ENCODE data around the gene PGK2. TPM values are rescaled to one million over a fixed set of nuclear protein-coding genes. Genes with fewer than 3 reads are reported as not detected.

Gene PGK2
- total RNA-seq = not detected in 3 replicates

DNA sequence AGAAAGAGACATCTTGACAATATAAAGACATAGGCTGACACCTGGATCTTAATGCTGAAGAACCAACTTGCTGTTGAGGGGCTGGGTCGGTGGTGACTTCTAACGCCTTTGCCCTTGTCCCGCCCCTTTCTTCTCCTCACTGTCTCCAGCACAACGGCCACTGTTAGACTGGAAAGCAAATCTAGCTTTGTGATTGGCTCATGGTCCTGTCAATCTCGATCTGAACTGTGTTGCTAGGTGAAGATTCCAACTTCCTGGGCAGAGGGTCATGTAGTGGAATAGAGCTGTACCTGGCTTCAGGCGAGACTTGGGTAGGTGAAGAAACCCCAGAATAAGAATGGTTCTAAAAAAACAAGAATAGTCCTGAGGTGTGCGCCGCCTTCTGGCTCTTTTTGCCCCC is at the start of gene PGK2:
TSS of gene PGK2 (minus strand) at position 110 of the 400 bp plus-strand sequence. CDS start at position 12, 98 bp downstream.
- Mint-ChIP-seq H3K4me3 (no peak within 1 kb of the TSS), H3K27me3 (ENCODE audit: low read depth) (no peaks in the 10 kb centered on the region), H3K27ac (no peak within 1 kb of the TSS), H3K4me1 (no peaks in the 10 kb centered on the region), H3K9me3 (peaks cover 16% of the 10 kb centered on the region), H3K36me3 (no peaks in the 10 kb centered on the region)
- TF ChIP-seq, protein P1, sequence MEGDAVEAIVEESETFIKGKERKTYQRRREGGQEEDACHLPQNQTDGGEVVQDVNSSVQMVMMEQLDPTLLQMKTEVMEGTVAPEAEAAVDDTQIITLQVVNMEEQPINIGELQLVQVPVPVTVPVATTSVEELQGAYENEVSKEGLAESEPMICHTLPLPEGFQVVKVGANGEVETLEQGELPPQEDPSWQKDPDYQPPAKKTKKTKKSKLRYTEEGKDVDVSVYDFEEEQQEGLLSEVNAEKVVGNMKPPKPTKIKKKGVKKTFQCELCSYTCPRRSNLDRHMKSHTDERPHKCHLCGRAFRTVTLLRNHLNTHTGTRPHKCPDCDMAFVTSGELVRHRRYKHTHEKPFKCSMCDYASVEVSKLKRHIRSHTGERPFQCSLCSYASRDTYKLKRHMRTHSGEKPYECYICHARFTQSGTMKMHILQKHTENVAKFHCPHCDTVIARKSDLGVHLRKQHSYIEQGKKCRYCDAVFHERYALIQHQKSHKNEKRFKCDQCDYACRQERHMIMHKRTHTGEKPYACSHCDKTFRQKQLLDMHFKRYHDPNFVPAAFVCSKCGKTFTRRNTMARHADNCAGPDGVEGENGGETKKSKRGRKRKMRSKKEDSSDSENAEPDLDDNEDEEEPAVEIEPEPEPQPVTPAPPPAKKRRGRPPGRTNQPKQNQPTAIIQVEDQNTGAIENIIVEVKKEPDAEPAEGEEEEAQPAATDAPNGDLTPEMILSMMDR (IDR thresholded peaks at IDR 0.05; ENCODE audit: unreplicated experiment) = no peak
- DNase-seq (ENCODE audit: low spot score in 2 of 2, unreplicated experiment in 2 of 2) = no peak

DNA sequence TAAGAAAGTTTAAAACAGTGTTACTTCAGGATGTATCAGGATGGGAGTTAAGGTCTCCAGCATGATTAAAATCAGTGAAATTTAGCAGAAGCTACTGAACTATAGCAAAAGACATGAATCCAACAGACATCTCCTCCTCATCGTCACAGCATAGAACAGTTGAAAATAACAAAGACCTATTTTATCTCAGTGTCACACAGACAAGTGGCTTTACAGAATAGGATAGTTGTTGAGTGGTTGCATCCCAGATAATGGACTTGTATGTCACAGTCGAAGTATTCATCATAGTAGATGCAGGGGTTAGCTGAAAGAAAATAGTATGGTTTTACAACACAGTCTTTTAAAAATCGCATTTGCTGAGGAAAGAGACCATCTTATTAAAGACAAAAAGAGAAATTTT is 48.1 kb upstream of the PGK2 start:
- H3K4me1 Mint-ChIP-seq = peaks cover 3% of the 10 kb centered on the region
- H3K36me3 Mint-ChIP-seq = no peaks in the 10 kb centered on the region
- no peak for DNase-seq (ENCODE audit: low spot score in 2 of 2, unreplicated experiment in 2 of 2)
- no peak overlapping the region for H3K27ac Mint-ChIP-seq
- no peak overlapping the region for H3K4me3 Mint-ChIP-seq
- TF ChIP-seq, protein P1 (IDR thresholded peaks at IDR 0.05; ENCODE audit: unreplicated experiment) = no peak
- no peaks in the 10 kb centered on the region for H3K9me3 Mint-ChIP-seq
- no peaks in the 10 kb centered on the region for H3K27me3 Mint-ChIP-seq (ENCODE audit: low read depth)

DNA sequence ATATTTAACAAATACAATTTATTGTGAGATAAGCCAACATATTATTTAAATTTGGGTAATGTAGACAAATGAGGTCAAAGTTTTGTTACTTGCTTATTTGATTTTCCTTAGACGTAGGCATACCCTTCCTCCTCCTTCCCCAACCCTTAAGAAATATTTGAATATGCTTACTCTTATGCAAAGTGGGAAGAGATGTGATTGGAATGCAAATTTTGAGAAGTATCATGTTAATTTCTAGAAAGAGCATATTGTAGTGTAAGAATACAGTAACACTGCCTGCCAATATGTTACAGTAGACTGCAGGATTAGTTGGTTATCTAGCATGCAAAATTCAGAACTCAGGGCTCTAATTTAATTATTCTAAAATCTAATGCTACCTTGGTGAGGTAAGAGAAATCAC is 46.3 kb upstream of the PGK2 start:
- H3K27ac Mint-ChIP-seq = no peak overlapping the region
- H3K36me3 Mint-ChIP-seq = no peaks in the 10 kb centered on the region
- TF ChIP-seq, protein P1 (IDR thresholded peaks at IDR 0.05; ENCODE audit: unreplicated experiment) = no peak
- no peak overlapping the region for H3K4me3 Mint-ChIP-seq
- H3K9me3 Mint-ChIP-seq = no peaks in the 10 kb centered on the region
- no peak for DNase-seq (ENCODE audit: low spot score in 2 of 2, unreplicated experiment in 2 of 2)
- H3K27me3 Mint-ChIP-seq (ENCODE audit: low read depth) = no peaks in the 10 kb centered on the region
- peaks cover 3% of the 10 kb centered on the region for H3K4me1 Mint-ChIP-seq

DNA sequence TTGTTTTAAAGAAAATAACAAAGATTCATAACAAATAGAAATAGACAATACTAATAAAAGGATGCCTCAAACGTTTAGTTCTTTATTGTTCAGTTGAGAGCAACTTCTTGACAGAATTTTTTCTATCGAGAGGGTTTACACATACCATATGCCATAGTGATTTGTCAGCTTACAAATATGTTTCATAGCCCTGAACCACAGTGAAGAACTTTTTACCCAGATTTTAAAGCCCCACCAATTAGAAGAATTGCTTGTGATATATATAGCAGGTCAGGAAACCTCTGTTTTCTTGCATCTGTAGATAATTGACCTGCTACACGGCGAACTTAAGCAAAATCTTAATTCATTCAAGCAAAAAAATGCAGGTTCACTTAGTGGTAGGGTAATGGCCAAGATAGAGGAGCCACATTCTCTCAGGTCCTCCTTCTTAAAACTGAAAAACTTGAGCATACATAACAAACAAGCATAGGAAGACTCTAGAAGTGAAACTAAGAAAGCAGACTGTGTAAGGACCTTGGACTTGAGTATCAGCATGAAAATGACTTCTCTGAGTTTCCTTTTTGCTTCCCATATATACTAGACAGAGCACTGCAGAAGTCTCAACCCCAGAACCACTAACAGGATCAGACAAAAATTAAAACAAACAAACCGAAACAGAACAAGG is 39.8 kb upstream of the PGK2 start:
- no peaks in the 10 kb centered on the region for H3K27me3 Mint-ChIP-seq (ENCODE audit: low read depth)
- no peak for DNase-seq (ENCODE audit: low spot score in 2 of 2, unreplicated experiment in 2 of 2)
- H3K9me3 Mint-ChIP-seq = no peaks in the 10 kb centered on the region
- no peaks in the 10 kb centered on the region for H3K4me1 Mint-ChIP-seq
- no peak overlapping the region for H3K4me3 Mint-ChIP-seq
- TF ChIP-seq, protein P1 (IDR thresholded peaks at IDR 0.05; ENCODE audit: unreplicated experiment) = no peak
- no peaks in the 10 kb centered on the region for H3K36me3 Mint-ChIP-seq
- H3K27ac Mint-ChIP-seq = no peak overlapping the region

DNA sequence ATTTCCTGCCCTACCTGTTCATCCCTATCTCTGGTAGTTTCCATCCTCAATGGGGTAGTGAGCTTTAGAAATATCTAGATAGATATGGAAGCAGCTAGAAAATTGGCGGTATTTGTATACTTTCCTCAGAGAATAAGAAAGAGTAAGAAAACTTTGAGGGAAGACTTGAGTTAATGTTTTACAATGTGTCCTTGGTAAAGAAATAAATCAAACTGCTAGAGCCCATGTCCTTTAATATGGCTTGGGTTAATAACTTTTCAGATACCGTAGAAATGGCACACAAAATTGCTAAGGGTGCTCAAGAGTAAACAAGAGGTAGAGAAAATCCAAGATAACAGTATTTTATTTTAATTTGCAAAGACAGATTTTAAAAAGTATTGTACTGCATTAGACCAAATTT is 28.1 kb upstream of the PGK2 start:
- Mint-ChIP-seq H3K36me3 (no peaks in the 10 kb centered on the region), H3K4me1 (no peaks in the 10 kb centered on the region), H3K9me3 (peaks cover 9% of the 10 kb centered on the region), H3K27me3 (ENCODE audit: low read depth) (no peaks in the 10 kb centered on the region), H3K4me3 (no peak overlapping the region), H3K27ac (no peak overlapping the region)
- TF ChIP-seq, protein P1 (IDR thresholded peaks at IDR 0.05; ENCODE audit: unreplicated experiment) = no peak
- DNase-seq (ENCODE audit: low spot score in 2 of 2, unreplicated experiment in 2 of 2) = no peak

All from mesothelial cell of epicardium (in vitro differentiated cells).